GM18517 (cell line): Measurements from ENCODE around the gene LMCD1.

ENCODE experiments used
- ATAC-seq: cut with Tn5 transposase; IDR thresholded peaks from one replicate; pipeline ENCODE4 v1.9.1; 2021; ENCODE audit warnings: mild to moderate bottlenecking, moderate library complexity; ENCODE audit not compliant: unreplicated experiment

Gene LMCD1

GRCh38 chr3:8556473-8556869, 54.8 kb downstream of the LMCD1 start:
- no peak for ATAC-seq

- ATAC-seq, result no peak
These were observed 55.7 kb downstream of the LMCD1 start for GRCh38 chr3:8557298-8557697.

- ATAC-seq, result no peak
These were observed 57.0 kb downstream of the LMCD1 start for GRCh38 chr3:8558645-8559044.

GRCh38 chr3:8559351-8559750, 57.7 kb downstream of the LMCD1 start:
- no peak for ATAC-seq

GRCh38 chr3:8560366-8561007, 58.9 kb downstream of the LMCD1 start:
- no peak for ATAC-seq

- ATAC-seq, result no peak
These were observed 59.7 kb downstream of the LMCD1 start for GRCh38 chr3:8561370-8561769.

- ATAC-seq, result no peak
These were observed 60.5 kb downstream of the LMCD1 start for GRCh38 chr3:8562081-8562595.

- no peak for ATAC-seq
These were observed 61.5 kb downstream of the LMCD1 start for GRCh38 chr3:8563146-8563545.

- no peak for ATAC-seq
These were observed 62.0 kb downstream of the LMCD1 start for GRCh38 chr3:8563597-8563996.

- no peak for ATAC-seq
These were observed 63.8 kb downstream of the LMCD1 start for GRCh38 chr3:8565376-8565775.

- no peak for ATAC-seq
These were observed 66.4 kb downstream of the LMCD1 start for GRCh38 chr3:8567784-8568575.

- ATAC-seq, result no peak
These were observed 69.6 kb downstream of the LMCD1 start for GRCh38 chr3:8571256-8571655.

- no peak for ATAC-seq
These were observed 71.8 kb downstream of the LMCD1 start for GRCh38 chr3:8573342-8573926.

- ATAC-seq, result no peak
These were observed 72.5 kb downstream of the LMCD1 start for GRCh38 chr3:8574040-8574669.

GRCh38 chr3:8574670-8575322, 73.2 kb downstream of the LMCD1 start:
- no peak for ATAC-seq

- no peak for ATAC-seq
These were observed 73.9 kb downstream of the LMCD1 start for GRCh38 chr3:8575364-8576104.

- no peak for ATAC-seq
These were observed 74.8 kb downstream of the LMCD1 start for GRCh38 chr3:8576436-8576835.

- no peak for ATAC-seq
These were observed 75.4 kb downstream of the LMCD1 start for GRCh38 chr3:8576841-8577571.

GRCh38 chr3:8578282-8578681, 76.7 kb downstream of the LMCD1 start:
- peak; percentile 32 for ATAC-seq

GRCh38 chr3:8579096-8579495, 77.5 kb downstream of the LMCD1 start:
- ATAC-seq, result peak; percentile 99
